ENCODE data around the gene MTMR4.
"Not testable (repeated sequence)": the region's sequence is repeated elsewhere in the genome, so short reads cannot be mapped to it uniquely, and the experiment has no call there.

MTMR4 gene

DNA sequence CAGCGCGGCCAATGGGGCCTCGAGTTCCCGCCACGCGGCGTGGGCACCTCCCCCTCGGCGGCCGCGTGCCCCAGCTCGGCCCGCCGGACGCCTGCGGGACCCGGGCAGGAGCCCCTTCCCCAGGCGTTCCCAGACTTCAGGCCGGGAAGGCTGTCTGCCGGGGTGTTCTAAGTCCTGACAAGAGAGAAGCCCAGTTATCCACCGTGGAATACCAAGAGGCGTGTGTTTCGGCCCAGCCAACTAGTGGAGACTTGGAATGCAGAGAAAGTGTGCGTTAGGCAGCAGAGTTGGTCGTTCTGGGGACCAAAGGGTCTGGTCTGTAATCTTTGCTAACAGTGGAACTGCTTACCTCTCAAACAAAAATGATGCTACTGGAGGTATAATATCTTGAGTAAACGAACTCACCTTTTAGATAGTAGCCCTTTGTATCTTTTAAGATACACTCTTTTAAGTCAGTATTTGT, 26.0 kb downstream of the MTMR4 start:
- DNase-seq = no peak

DNA sequence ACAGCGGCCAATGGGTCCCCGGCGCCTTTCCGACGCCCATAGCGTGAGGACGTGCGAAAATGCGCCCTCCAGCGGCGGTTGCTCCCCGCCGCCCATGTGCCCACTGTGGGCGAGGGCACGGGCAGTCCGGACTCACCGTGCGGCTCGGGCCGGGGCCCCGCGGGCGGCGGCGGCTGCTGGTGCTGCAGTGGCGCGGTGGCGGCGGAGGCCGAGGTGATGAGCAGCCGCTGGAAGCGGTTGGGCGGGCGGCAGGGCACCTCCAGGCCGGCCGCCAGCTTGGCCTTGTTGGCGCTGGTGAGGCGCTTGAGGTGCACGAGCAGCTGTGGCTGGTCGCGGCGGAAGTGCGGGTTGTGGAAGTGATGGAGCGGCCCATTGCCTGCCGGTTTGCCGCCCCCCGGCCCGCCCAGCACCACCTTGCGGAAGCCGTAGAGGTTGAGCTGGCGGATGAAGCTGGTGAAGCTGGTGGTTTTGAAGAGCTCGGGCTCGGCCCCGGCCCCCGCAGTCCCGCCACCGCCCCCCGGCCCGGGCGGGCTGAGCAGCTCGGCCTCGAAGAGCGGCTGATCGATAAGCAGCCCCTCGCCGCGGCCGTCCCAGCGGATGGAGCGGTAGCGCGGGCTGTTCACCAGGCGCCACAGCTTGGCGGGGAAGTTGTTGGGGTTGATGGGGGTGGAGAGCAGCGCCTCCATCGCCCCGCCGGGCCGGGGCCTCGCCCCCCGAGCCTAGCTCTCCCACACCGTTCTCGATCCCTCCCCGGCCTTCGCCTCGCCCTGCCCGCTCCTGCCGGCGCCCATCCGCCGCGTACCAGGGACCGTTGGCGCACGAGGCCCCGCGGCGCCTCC, 26.6 kb downstream of the MTMR4 start, which contains the start of gene HSF5:
TSS of gene HSF5 (minus strand) at position 820 of the 839 bp plus-strand sequence. CDS start at position 686, 134 bp downstream.
- peak; percentile 37 for DNase-seq

GRCh38 chr17:58484600-58484999, 29.8 kb downstream of the MTMR4 start:
- DNase-seq = no peak

GRCh38 chr17:58481798-58482197, 32.6 kb downstream of the MTMR4 start:
- DNase-seq = not testable (repeated sequence)

GRCh38 chr17:58480090-58480489, 34.3 kb downstream of the MTMR4 start:
- peak; percentile 44 for DNase-seq

DNA sequence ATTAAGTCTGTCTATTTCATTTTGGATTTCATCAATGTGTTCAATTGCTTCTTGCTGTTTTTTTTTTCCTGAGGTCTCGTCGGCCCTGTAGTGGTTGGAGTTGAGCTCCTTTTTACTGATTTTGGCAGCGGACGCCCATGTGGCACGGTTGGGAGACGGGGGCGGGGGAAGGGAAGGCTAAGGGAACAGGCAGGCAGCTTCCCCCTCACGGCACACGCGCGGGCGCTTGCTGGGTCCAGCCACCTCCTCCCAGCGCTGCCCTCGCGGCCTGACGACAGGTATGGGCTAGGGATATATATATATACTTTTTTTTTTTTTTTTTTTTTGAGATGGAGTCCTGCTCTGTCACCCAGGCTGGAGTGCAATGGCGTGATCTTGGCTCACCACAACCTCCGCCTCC, 37.6 kb downstream of the MTMR4 start:
- no peak for DNase-seq

GRCh38 chr17:58475985-58476384, 38.5 kb downstream of the MTMR4 start:
- no peak for DNase-seq

- DNase-seq = no peak
Observed at GRCh38 chr17:58470356-58470755, 44.1 kb downstream of the MTMR4 start.

GRCh38 chr17:58468944-58469343, 45.5 kb downstream of the MTMR4 start:
- no peak for DNase-seq

DNA sequence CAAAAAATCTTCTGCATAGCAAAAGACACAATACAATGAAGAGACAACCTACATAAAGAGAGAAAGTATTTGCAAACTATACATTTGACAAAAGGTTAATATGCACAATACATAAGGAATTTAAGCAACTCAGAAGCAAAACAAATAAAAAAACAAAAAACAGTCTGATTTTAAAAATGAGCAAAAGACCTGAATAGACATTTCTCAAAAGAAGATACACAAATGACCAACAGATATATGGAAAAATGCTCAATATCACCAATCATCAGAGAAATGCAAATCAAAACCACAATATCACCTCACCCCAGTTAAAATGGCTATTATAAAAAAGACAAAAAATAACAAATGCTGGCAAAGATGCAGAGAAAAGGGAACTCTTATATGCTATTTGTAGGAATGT, 58.9 kb downstream of the MTMR4 start:
- no peak for DNase-seq

- DNase-seq = no peak
Observed at GRCh38 chr17:58452738-58453137, 61.7 kb downstream of the MTMR4 start.

- DNase-seq = peak; percentile 85
Observed at GRCh38 chr17:58447039-58447975, 67.1 kb downstream of the MTMR4 start.

DNA sequence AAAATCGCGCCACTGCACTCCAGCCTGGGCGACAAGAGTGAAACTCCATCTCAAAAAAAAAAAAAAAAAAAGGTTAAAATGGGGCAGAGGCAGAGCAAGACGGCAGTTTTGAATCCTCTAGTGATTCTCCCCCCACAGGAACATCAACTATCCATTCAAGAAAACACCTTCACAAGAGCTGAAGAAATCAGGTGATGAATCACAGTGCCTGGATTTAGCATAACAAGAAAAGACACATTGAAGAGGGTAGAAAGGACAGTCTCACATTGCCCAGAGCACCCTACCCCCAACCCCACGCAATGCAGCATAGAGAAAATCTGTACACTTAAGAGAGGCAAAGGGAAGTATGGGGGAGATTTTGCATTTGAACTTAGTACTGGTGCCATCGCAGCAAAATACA, 68.4 kb downstream of the MTMR4 start:
- DNase-seq = no peak

Data from inflammatory macrophage treated with lipopolysaccharide for 4 hours (primary cell).